H1 (cell line): ENCODE measurements around the gene FOXL2. TPM values are rescaled to one million over a fixed set of nuclear protein-coding genes. Genes with fewer than 3 reads are reported as not detected.

ENCODE experiments used
- BCL11A ChIP-seq, 2 experiments: IDR thresholded peaks; one replicate each; pipeline ENCODE4 v1.6.1; 2011; ENCODE audit warnings: low read depth in 2 of 2, low read length in 2 of 2, mild to moderate bottlenecking in 2 of 2
- MAFK ChIP-seq: IDR thresholded peaks from 2 replicates; pipeline ENCODE4 v1.6.1; 2012; ENCODE audit warnings: low read depth, mild to moderate bottlenecking, improper control_type of control experiment, low read length
- polyA plus RNA-seq, 7 experiments: library from polyadenylated mRNA; depleted of rRNA in 3 of 7; stranded (reverse) in 5 of 7; unstranded in 2 of 7; fragments of >200 nt in 5 of 7; fragments of 200-250 nt in 2 of 7; gene quantifications; 1 replicate in 5 of 7; 2 replicates in 1 of 7; 4 replicates in 1 of 7; pipeline versions ENCODE4 v1.2.1 to v1.2.3, GENCODE V29; 2011 to 2013; ENCODE audit warnings: missing spikeins in 2 of 7, mixed read lengths in 2 of 7
- total RNA-seq: library from RNA; stranded (reverse); fragmentation: NEBNext Ultra II Directional; extraction: Animal tissue kit (Norgen Biotek cat#: 25700); gene quantifications from 2 replicates; pipeline ENCODE4 v1.2.1, GENCODE V29; 2021
- TF ChIP-seq, protein P1 (sequence below), 3 experiments: IDR thresholded peaks; 1 replicate in 2 of 3; 2 replicates in 1 of 3; pipeline versions ENCODE4 v1.5.1 to v1.6.1; 2011; ENCODE audit warnings: low read length in 3 of 3, mild to moderate bottlenecking in 3 of 3, inconsistent platforms in 2 of 3, low read depth in 1 of 3, moderate library complexity in 1 of 3; ENCODE audit not compliant: insufficient read depth in 1 of 3; ENCODE audit errors: control extremely low read depth in 1 of 3

FOXL2 gene
- total and polyA plus RNA-seq, 2 of the 8 experiments (the other 6 are each of a cell fraction or from before 2014, with no cell fraction given), result 0.59 to 2.4 TPM

- TF ChIP-seq, protein P1, sequence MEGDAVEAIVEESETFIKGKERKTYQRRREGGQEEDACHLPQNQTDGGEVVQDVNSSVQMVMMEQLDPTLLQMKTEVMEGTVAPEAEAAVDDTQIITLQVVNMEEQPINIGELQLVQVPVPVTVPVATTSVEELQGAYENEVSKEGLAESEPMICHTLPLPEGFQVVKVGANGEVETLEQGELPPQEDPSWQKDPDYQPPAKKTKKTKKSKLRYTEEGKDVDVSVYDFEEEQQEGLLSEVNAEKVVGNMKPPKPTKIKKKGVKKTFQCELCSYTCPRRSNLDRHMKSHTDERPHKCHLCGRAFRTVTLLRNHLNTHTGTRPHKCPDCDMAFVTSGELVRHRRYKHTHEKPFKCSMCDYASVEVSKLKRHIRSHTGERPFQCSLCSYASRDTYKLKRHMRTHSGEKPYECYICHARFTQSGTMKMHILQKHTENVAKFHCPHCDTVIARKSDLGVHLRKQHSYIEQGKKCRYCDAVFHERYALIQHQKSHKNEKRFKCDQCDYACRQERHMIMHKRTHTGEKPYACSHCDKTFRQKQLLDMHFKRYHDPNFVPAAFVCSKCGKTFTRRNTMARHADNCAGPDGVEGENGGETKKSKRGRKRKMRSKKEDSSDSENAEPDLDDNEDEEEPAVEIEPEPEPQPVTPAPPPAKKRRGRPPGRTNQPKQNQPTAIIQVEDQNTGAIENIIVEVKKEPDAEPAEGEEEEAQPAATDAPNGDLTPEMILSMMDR (IDR thresholded peaks at IDR 0.05; ENCODE audit: control extremely low read depth in 1 of 3, insufficient read depth in 1 of 3, low read depth in 1 of 3, low read length in 3 of 3), result no peak
- no peak for TF ChIP-seq BCL11A (IDR thresholded peaks at IDR 0.05; ENCODE audit: low read depth in 2 of 2, low read length in 2 of 2)
- TF ChIP-seq MAFK, result no peak
Measured at GRCh38 chr3:138937690-138938055, 9.3 kb downstream of the FOXL2 start (continued).
